HCT116 (cell line): ENCODE results near the gene MBP. TPM values are rescaled to one million over a fixed set of nuclear protein-coding genes. Genes with fewer than 3 reads are reported as not detected.

Source experiments
- ATAC-seq: fragments of 200-7000 bp; cut with Tn5 transposase; 2 replicates; pipeline ENCODE4 v1.9.1; 2020; ENCODE audit warnings: mild to moderate bottlenecking, moderate library complexity
- BruUV-seq: library from RNA; stranded (reverse); fragments of 400-500 nt; replicated peaks from 2 replicates; lab custom pipeline; 2021; lab: Mats Ljungman, UMichigan
- CTCF ChIA-PET: fragments of 300-600 bp; sonication (Branson Sonifier 250); formaldehyde crosslinking; loops from one replicate; lab custom pipeline; 2021; ENCODE audit warnings: antibody characterized with exemption; lab: Charles Lee
- POLR2A ChIA-PET: fragments of 300-600, 350-600 bp; sonication (Branson Sonifier 250); formaldehyde crosslinking; loops from one replicate; lab custom pipeline; 2021; ENCODE audit warnings: antibody characterized with exemption; lab: Charles Lee
- RAD21 ChIA-PET, 2 experiments: fragments of 300-600 bp; sonication (Branson Sonifier 250); formaldehyde crosslinking; loops; one replicate each; lab custom pipeline; 2023; ENCODE audit warnings: low total read pairs in 2 of 2; ENCODE audit not compliant: uncharacterized antibody in 2 of 2, unreplicated experiment in 2 of 2, low non-redundant PET in 1 of 2; lab: Charles Lee
- DNase-seq: peaks from one replicate; pipeline ENCODE4 v3.0.0-alpha.2; 2010; ENCODE audit warnings: low read depth, low spot score
- H2AFZ ChIP-seq: fragments of 200-600 bp; shearing (Covaris generic), sonication (generic); 2 replicates; pipeline ENCODE4 v1.6.1; 2017; ENCODE audit warnings: low read depth, mixed run types, mixed read lengths, antibody characterized with exemption, low read length; ENCODE audit not compliant: poor library complexity, severe bottlenecking
- H3K27ac ChIP-seq: 2 replicates; pipeline ENCODE4 v1.5.1; 2012; ENCODE audit warnings: low read depth, low read length
- H3K27me3 ChIP-seq: fragments of 200-600 bp; sonication (generic); 2 replicates; pipeline ENCODE4 v1.6.1; 2016; ENCODE audit warnings: mixed run types, low read length, mixed read lengths; ENCODE audit not compliant: insufficient read depth
- H3K36me3 ChIP-seq, 2 experiments: fragments of 200-500 bp in 1 of 2; fragments of 200-600 bp in 1 of 2; sonication (Bioruptor generic) in 1 of 2; sonication (generic) in 1 of 2; 2 replicates each; pipeline versions ENCODE4 v1.5.1 to v1.6.1; 2014 to 2016; ENCODE audit warnings: low read length in 2 of 2, inconsistent platforms in 1 of 2, mixed read lengths in 1 of 2, mixed run types in 1 of 2; ENCODE audit not compliant: insufficient read depth in 2 of 2, control insufficient read depth in 1 of 2
- H3K4me1 ChIP-seq, 2 experiments: fragments of 200-600 bp in 1 of 2; sonication (generic) in 1 of 2; 2 replicates each; pipeline versions ENCODE4 v1.5.1 to v1.6.1; 2012 to 2017; ENCODE audit warnings: low read length in 2 of 2, inconsistent platforms in 1 of 2, mild to moderate bottlenecking in 1 of 2, mixed read lengths in 1 of 2, mixed run types in 1 of 2, moderate library complexity in 1 of 2; ENCODE audit not compliant: insufficient read depth in 2 of 2, control insufficient read depth in 1 of 2
- H3K4me2 ChIP-seq: fragments of 200-600 bp; sonication (generic); 2 replicates; pipeline ENCODE4 v1.6.1; 2017; ENCODE audit warnings: mixed run types, low read length, mixed read lengths
- H3K4me3 ChIP-seq, 2 experiments: fragments of 200-600 bp in 1 of 2; sonication (generic) in 1 of 2; replicated peaks in 1 of 2; 2 replicates each; pipeline ENCODE4 v1.5.1; 2011 to 2016; ENCODE audit warnings: low read length in 2 of 2, control low read depth in 1 of 2, low read depth in 1 of 2, mild to moderate bottlenecking in 1 of 2, mixed read lengths in 1 of 2, mixed run types in 1 of 2
- H3K79me2 ChIP-seq: fragments of 200-600 bp; sonication (generic); 2 replicates; pipeline ENCODE4 v1.6.1; 2017; ENCODE audit warnings: mild to moderate bottlenecking, mixed run types, low read length, moderate library complexity, mixed read lengths; ENCODE audit not compliant: insufficient read depth
- H3K9ac ChIP-seq: fragments of 200-600 bp; sonication (generic); 2 replicates; pipeline ENCODE4 v1.6.1; 2016; ENCODE audit warnings: low read length, mixed read lengths
- H3K9me2 ChIP-seq: fragments of 200-600 bp; sonication (generic), shearing (Covaris generic); 2 replicates; pipeline ENCODE4 v1.6.1; 2017; ENCODE audit warnings: mixed run types, mild to moderate bottlenecking, moderate library complexity; ENCODE audit not compliant: insufficient read depth
- H3K9me3 ChIP-seq, 2 experiments: fragments of 200-500 bp in 1 of 2; fragments of 200-600 bp in 1 of 2; sonication (Bioruptor generic) in 1 of 2; sonication (generic) in 1 of 2; 2 replicates each; pipeline ENCODE4 v1.6.1; 2014 to 2017; ENCODE audit warnings: low read length in 2 of 2, mixed read lengths in 2 of 2, inconsistent platforms in 1 of 2, low read depth in 1 of 2, mild to moderate bottlenecking in 1 of 2, mixed run types in 1 of 2, moderate library complexity in 1 of 2; ENCODE audit not compliant: control insufficient read depth in 1 of 2, insufficient read depth in 1 of 2
- H4K20me1 ChIP-seq: fragments of 200-600 bp; sonication (generic), shearing (Covaris generic); 2 replicates; pipeline ENCODE4 v1.6.1; 2017; ENCODE audit warnings: mixed run types, mild to moderate bottlenecking, moderate library complexity; ENCODE audit not compliant: insufficient read depth
- CEBPB ChIP-seq: IDR thresholded peaks from 2 replicates; pipeline ENCODE4 v1.6.1; 2012; ENCODE audit warnings: low read depth
- EGR1 ChIP-seq: IDR thresholded peaks from 2 replicates; pipeline ENCODE4 v1.6.1; 2012; ENCODE audit warnings: low read depth
- ELF1 ChIP-seq: IDR thresholded peaks from 2 replicates; pipeline ENCODE4 v1.6.1; 2012; ENCODE audit warnings: low read depth, borderline replicate concordance
- FOSL1 ChIP-seq: IDR thresholded peaks from 2 replicates; pipeline ENCODE4 v1.6.1; 2012; ENCODE audit warnings: low read depth
- JUND ChIP-seq: IDR thresholded peaks from 2 replicates; pipeline ENCODE4 v1.6.1; 2012
- POLR2A ChIP-seq: IDR thresholded peaks from 2 replicates; pipeline ENCODE4 v1.7.0; 2011; ENCODE audit warnings: borderline replicate concordance; ENCODE audit not compliant: insufficient read depth, insufficient read length; ENCODE audit errors: extremely low read depth
- POLR2AphosphoS5 ChIP-seq: IDR thresholded peaks from 2 replicates; pipeline ENCODE4 v1.6.1; 2011; ENCODE audit warnings: mild to moderate bottlenecking, low read depth, low read length, moderate library complexity
- RAD21 ChIP-seq: IDR thresholded peaks from 2 replicates; pipeline ENCODE4 v1.6.1; 2012; ENCODE audit warnings: low read depth, mild to moderate bottlenecking
- REST ChIP-seq: IDR thresholded peaks from 2 replicates; pipeline ENCODE4 v1.6.1; 2012; ENCODE audit warnings: low read depth
- SIN3A ChIP-seq: IDR thresholded peaks from 2 replicates; pipeline ENCODE4 v1.6.1; 2012; ENCODE audit warnings: low read depth
- ZNF274 ChIP-seq: fragments of 200-500 bp; sonication (Bioruptor generic); IDR thresholded peaks from 2 replicates; pipeline ENCODE4 v1.6.1; 2014; ENCODE audit warnings: mild to moderate bottlenecking, low read depth, low read length, inconsistent platforms
- intact Hi-C: fragments of 100-400 bp; cut with micrococcal nuclease; formaldehyde crosslinking; loops from 2 replicates; pipeline ENCODE4 v1.10.0; 2022
- total RNA-seq: library from RNA; stranded (reverse); gene quantifications from one replicate; pipeline ENCODE4 v1.2.1, GENCODE V29; 2021; ENCODE audit not compliant: unreplicated experiment
- TF ChIP-seq, protein P1 (sequence below): IDR thresholded peaks from 2 replicates; pipeline ENCODE4 v1.6.1; 2011; ENCODE audit warnings: mild to moderate bottlenecking, low read length, moderate library complexity; ENCODE audit not compliant: insufficient replicate concordance; ENCODE audit errors: extremely low read depth
- TF ChIP-seq, protein P2 (sequence below): IDR thresholded peaks from 2 replicates; pipeline ENCODE4 v1.6.1; 2012

MBP gene
- total RNA-seq, 1 experiment from 2014 or later: 34.9 TPM

GRCh38 chr18:77107292-77107691 lies 25.3 kb downstream of the MBP start:
- TF ChIP-seq JUND (no peak), ELF1 (no peak), SIN3A (no peak), POLR2AphosphoS5 (no peak)
- no TSS peak for BruUV-seq
- H2AFZ ChIP-seq: no peak overlapping the region
- H3K36me3 ChIP-seq: peaks cover 4 to 8% of the 10 kb centered on the region in 2 experiments; a peak in 2 of 4 replicates
- H3K27ac ChIP-seq: no peak overlapping the region
- no peaks in the 10 kb centered on the region for H3K9me3 ChIP-seq
- no peak overlapping the region for H3K9ac ChIP-seq
- DNase-seq (no peak), ATAC-seq (no peak)
- H3K4me1 ChIP-seq: peaks cover 19 to 48% of the 10 kb centered on the region in 2 experiments
- no peak overlapping the region for H3K4me3 ChIP-seq
- H3K4me2 ChIP-seq: no peak overlapping the region
- ChIA-PET RAD21 (no interaction called here), CTCF (interaction anchor here (1.1 kb wide), 1 partner anchor 104 kb away, joined by 4 read pairs; no protein-coding TSS in a partner anchor), POLR2A (no interaction called here)
- no peaks in the 10 kb centered on the region for H4K20me1 ChIP-seq
- H3K27me3 ChIP-seq: no peaks in the 10 kb centered on the region
- intact Hi-C loops: no loop called here
- peaks cover 24% of the 10 kb centered on the region; the same call in 1 of the 2 replicates for H3K79me2 ChIP-seq
- H3K9me2 ChIP-seq: no peaks in the 10 kb centered on the region

DNA sequence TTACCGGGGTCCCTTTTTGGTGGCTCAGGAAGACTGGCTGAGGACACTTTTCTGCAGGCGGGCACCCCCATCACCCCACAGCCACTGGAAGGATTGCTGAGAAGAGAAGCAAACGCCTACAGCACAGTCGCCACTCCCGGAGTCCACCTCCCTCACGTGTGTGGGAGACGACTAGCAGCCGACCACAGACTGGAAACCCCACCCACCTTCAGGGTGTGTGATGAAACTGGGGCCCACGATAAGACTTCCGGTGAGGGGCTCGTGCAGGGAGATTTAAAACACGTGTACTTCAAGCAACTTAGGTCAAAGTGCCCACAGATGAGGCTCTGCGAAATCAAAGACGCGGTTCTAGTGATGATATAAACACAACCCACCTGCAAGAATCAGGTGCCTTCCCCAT lies 26.3 kb downstream of the MBP start:
- DNase-seq (no peak), ATAC-seq (no peak)
- H3K36me3 ChIP-seq: peaks cover 4 to 8% of the 10 kb centered on the region in 2 experiments; a peak in 2 of 4 replicates
- H4K20me1 ChIP-seq: no peaks in the 10 kb centered on the region
- ChIA-PET POLR2A (no interaction called here), RAD21 (no interaction called here), CTCF (no interaction called here)
- no peaks in the 10 kb centered on the region for H3K27me3 ChIP-seq
- no peak for TF ChIP-seq ELF1
- TF ChIP-seq REST: no peak
- no peak for TF ChIP-seq RAD21
- no peak for TF ChIP-seq FOSL1
- TF ChIP-seq EGR1: no peak
- TF ChIP-seq, protein P1, sequence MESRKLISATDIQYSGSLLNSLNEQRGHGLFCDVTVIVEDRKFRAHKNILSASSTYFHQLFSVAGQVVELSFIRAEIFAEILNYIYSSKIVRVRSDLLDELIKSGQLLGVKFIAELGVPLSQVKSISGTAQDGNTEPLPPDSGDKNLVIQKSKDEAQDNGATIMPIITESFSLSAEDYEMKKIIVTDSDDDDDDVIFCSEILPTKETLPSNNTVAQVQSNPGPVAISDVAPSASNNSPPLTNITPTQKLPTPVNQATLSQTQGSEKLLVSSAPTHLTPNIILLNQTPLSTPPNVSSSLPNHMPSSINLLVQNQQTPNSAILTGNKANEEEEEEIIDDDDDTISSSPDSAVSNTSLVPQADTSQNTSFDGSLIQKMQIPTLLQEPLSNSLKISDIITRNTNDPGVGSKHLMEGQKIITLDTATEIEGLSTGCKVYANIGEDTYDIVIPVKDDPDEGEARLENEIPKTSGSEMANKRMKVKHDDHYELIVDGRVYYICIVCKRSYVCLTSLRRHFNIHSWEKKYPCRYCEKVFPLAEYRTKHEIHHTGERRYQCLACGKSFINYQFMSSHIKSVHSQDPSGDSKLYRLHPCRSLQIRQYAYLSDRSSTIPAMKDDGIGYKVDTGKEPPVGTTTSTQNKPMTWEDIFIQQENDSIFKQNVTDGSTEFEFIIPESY: no peak
- TF ChIP-seq, protein P2, sequence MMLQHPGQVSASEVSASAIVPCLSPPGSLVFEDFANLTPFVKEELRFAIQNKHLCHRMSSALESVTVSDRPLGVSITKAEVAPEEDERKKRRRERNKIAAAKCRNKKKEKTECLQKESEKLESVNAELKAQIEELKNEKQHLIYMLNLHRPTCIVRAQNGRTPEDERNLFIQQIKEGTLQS: no peak
- TF ChIP-seq CEBPB: no peak
- no peak for TF ChIP-seq POLR2A
- TF ChIP-seq ZNF274: no peak
- H2AFZ ChIP-seq: no peak overlapping the region
- intact Hi-C loops: no loop called here
- BruUV-seq: no TSS peak
- no peak overlapping the region for H3K4me3 ChIP-seq
- H3K4me2 ChIP-seq: no peak overlapping the region
- H3K79me2 ChIP-seq: peaks cover 24% of the 10 kb centered on the region; the same call in 1 of the 2 replicates
- no peak overlapping the region for H3K9ac ChIP-seq
- H3K9me3 ChIP-seq: no peaks in the 10 kb centered on the region
- H3K4me1 ChIP-seq: peaks cover 27 to 51% of the 10 kb centered on the region in 2 experiments
- no peak overlapping the region for H3K27ac ChIP-seq
- no peaks in the 10 kb centered on the region for H3K9me2 ChIP-seq
